ENCODE measurements around the gene C16orf82. TPM values are rescaled to one million over a fixed set of nuclear protein-coding genes. Genes with fewer than 3 reads are reported as not detected.

The C16orf82 gene
- polyA plus RNA-seq, 1 donor from 2014 or later: not detected

- H3K9me2 ChIP-seq (ENCODE audit: insufficient read depth, low read length): no peaks in the 10 kb centered on the region
- no peak overlapping the region for H3K9ac ChIP-seq (ENCODE audit: low read length)
- H3K27ac ChIP-seq (ENCODE audit: low read length): no peak overlapping the region
- H3K36me3 ChIP-seq (ENCODE audit: insufficient read depth, low read length): no peaks in the 10 kb centered on the region
- no peak overlapping the region for H3K4me2 ChIP-seq (ENCODE audit: low read length)
- H3K79me2 ChIP-seq (replicated peaks; ENCODE audit: insufficient read depth, low read length): no peaks in the 10 kb centered on the region
- H3K9me3 ChIP-seq (ENCODE audit: low read length): peaks cover 7% of the 10 kb centered on the region
- H3K27me3 ChIP-seq (ENCODE audit: insufficient read depth, low read depth, low read length): no peaks in the 10 kb centered on the region
- no peak overlapping the region for H3K4me3 ChIP-seq (ENCODE audit: low read length)
- H3F3A ChIP-seq (ENCODE audit: insufficient read depth, low read length, poor library complexity, severe bottlenecking): no peaks in the 10 kb centered on the region
- H2AFZ ChIP-seq (ENCODE audit: low read depth, low read length): no peak overlapping the region
- TF ChIP-seq SMC3 (conservative IDR thresholded peaks at IDR 0.05; ENCODE audit: poor library complexity) (no peak), EZH2 (IDR thresholded peaks at IDR 0.05; ENCODE audit: borderline replicate concordance, insufficient read depth, low read length, poor library complexity, severe bottlenecking) (no peak), TAF1 (IDR thresholded peaks at IDR 0.05; ENCODE audit: low read depth) (no peak), EP300 (conservative IDR thresholded peaks at IDR 0.05; ENCODE audit: poor library complexity, severe bottlenecking) (no peak), MXI1 (conservative IDR thresholded peaks at IDR 0.05; ENCODE audit: poor library complexity, severe bottlenecking) (no peak), CTCF (IDR thresholded peaks at IDR 0.05; ENCODE audit: poor library complexity, severe bottlenecking) (no peak)
- H4K20me1 ChIP-seq (ENCODE audit: insufficient read depth): no peaks in the 10 kb centered on the region
Measured at GRCh38 chr16:27073733-27074132, 7.0 kb downstream of the C16orf82 start.

GRCh38 chr16:27080895-27081294 lies 14.2 kb downstream of the C16orf82 start:
- H3K4me2 ChIP-seq (ENCODE audit: low read length): no peak overlapping the region
- no peaks in the 10 kb centered on the region for H3K27me3 ChIP-seq (ENCODE audit: insufficient read depth, low read depth, low read length)
- H3K9me2 ChIP-seq (ENCODE audit: insufficient read depth, low read length): no peaks in the 10 kb centered on the region
- no peak overlapping the region for H3K9ac ChIP-seq (ENCODE audit: low read length)
- no peaks in the 10 kb centered on the region for H3K79me2 ChIP-seq (replicated peaks; ENCODE audit: insufficient read depth, low read length)
- no peaks in the 10 kb centered on the region for H3K36me3 ChIP-seq (ENCODE audit: insufficient read depth, low read length)
- no peak overlapping the region for H3K27ac ChIP-seq (ENCODE audit: low read length)
- no peak overlapping the region for H3K4me3 ChIP-seq (ENCODE audit: low read length)
- TF ChIP-seq RAD21 (conservative IDR thresholded peaks at IDR 0.05) (no peak), POLR2AphosphoS5 (IDR thresholded peaks at IDR 0.05) (no peak), MXI1 (conservative IDR thresholded peaks at IDR 0.05; ENCODE audit: poor library complexity, severe bottlenecking) (no peak), REST (IDR thresholded peaks at IDR 0.05; ENCODE audit: borderline replicate concordance) (no peak), EZH2 (IDR thresholded peaks at IDR 0.05; ENCODE audit: borderline replicate concordance, insufficient read depth, low read length, poor library complexity, severe bottlenecking) (no peak), TAF1 (IDR thresholded peaks at IDR 0.05; ENCODE audit: low read depth) (no peak), CTCF (IDR thresholded peaks at IDR 0.05; ENCODE audit: poor library complexity, severe bottlenecking) (no peak), EP300 (conservative IDR thresholded peaks at IDR 0.05; ENCODE audit: poor library complexity, severe bottlenecking) (no peak), SMC3 (conservative IDR thresholded peaks at IDR 0.05; ENCODE audit: poor library complexity) (no peak)
- H3F3A ChIP-seq (ENCODE audit: insufficient read depth, low read length, poor library complexity, severe bottlenecking): no peaks in the 10 kb centered on the region
- H2AFZ ChIP-seq (ENCODE audit: low read depth, low read length): no peak overlapping the region
- no peaks in the 10 kb centered on the region for H4K20me1 ChIP-seq (ENCODE audit: insufficient read depth)
- peaks cover under 1% of the 10 kb centered on the region for H3K9me3 ChIP-seq (ENCODE audit: low read length)

Measured in neural cell (in vitro differentiated cells).